GM12892 (cell line): ENCODE results near the gene KIAA0586.
"Not testable (repeated sequence)": the region's sequence is repeated elsewhere in the genome, so short reads cannot be mapped to it uniquely, and the experiment has no call there.

Experiments used
- DNase-seq: peaks from one replicate; pipeline ENCODE4 v3.0.0; 2011; ENCODE audit not compliant: insufficient read length
- FAIRE-seq: peaks from 2 replicates; lab custom pipeline; 2011; peaks lifted over from hg19 to GRCh38; lab: Jason Lieb, UNC
- POLR2A ChIP-seq: IDR thresholded peaks from 2 replicates; pipeline ENCODE4 v1.6.1; 2011; ENCODE audit warnings: low read depth, low read length, control low read depth
- POLR2AphosphoS5 ChIP-seq: IDR thresholded peaks from 2 replicates; pipeline ENCODE4 v1.6.1; 2011; ENCODE audit warnings: low read depth, low read length, control low read depth
- TAF1 ChIP-seq: IDR thresholded peaks from 2 replicates; pipeline ENCODE4 v1.6.1; 2011; ENCODE audit warnings: low read depth, mild to moderate bottlenecking, control low read depth, low read length, borderline replicate concordance

Gene KIAA0586

GRCh38 chr14:58415636-58416547 is 11.6 kb upstream of the KIAA0586 start:
- FAIRE-seq, result no peak
- TF ChIP-seq POLR2AphosphoS5 (no peak), TAF1 (no peak), POLR2A (no peak)
- no peak for DNase-seq

GRCh38 chr14:58416934-58417333 is 10.6 kb upstream of the KIAA0586 start:
- FAIRE-seq, DNase-seq: not testable (repeated sequence)

DNA sequence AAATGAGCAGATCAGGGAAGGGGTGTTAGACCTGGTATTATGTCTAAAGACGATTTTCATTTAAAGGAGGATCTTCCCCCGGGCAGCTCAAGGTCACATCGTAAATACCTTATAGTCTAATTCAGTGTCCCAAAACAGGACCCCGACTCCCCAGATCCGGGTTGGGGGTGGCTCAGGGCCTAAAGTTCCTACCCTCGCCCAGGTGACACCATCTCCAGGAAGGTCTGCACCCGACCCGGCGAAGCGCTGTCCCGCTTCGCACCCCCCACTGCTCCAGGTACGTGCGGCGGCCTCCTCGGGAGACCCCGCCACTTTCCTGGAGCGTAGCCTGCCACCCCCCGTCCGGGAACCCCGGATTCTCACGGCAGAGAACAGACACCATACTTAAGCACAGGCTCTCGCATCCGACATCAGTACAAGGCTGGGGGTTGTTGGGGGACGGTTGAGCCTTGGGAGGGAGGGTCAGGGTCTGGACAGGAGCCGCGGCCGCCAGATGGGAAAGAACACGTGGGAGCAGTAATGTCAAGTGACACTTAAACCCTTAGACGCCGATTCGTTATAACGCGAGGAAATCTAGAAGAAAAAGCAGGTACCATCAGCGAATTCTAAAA is 744 bp upstream of the KIAA0586 start:
- TF ChIP-seq POLR2AphosphoS5, result 0 out of 2 replicates have a peak, but pooled peaks have one; percentile 47
- TF ChIP-seq POLR2A, result peak; percentile 59; the same call in 1 of the 2 replicates
- peak; percentile 66 for TF ChIP-seq TAF1
- FAIRE-seq (peak; percentile 90), DNase-seq (peak; percentile 30)

DNA sequence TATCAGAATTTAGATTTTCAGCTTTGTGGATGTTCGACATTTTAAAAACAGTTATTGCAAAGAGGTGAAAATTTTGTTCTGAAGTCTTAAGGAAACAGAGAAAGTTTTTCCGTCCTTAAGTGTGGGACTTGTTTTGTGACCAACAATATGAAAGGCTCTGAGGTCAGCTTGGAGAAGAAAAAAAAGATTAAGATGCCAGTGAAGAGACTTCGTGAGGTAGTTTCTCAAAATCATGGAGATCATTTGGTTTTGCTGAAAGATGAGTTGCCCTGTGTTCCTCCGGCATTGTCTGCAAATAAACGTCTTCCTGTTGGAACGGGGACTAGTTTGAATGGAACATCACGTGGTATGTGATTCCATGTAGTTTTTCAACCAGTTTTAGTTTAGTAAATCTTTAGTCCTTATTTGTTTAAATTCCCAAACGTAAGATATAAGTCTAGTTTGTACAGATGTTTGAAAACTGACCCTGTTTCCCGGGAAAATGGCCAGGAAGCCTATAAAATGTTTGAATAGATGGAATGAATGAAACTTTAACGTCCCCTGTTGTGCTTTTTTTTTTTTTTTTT is 682 bp downstream of the KIAA0586 start:
- FAIRE-seq (peak; percentile 5), DNase-seq (no peak)
- TF ChIP-seq POLR2A (no peak), TAF1 (no peak), POLR2AphosphoS5 (no peak)

- no peak for DNase-seq
- TF ChIP-seq POLR2AphosphoS5 (no peak), TAF1 (no peak), POLR2A (no peak)
- no peak for FAIRE-seq
Measured at GRCh38 chr14:58430156-58430555, 2.6 kb downstream of the KIAA0586 start.

- TF ChIP-seq POLR2A (no peak), POLR2AphosphoS5 (no peak), TAF1 (no peak)
- FAIRE-seq (no peak), DNase-seq (no peak)
Measured at GRCh38 chr14:58439476-58439875, 12.0 kb downstream of the KIAA0586 start.

GRCh38 chr14:58444627-58445026 is 17.1 kb downstream of the KIAA0586 start:
- TF ChIP-seq POLR2A (no peak), POLR2AphosphoS5 (no peak), TAF1 (no peak)
- FAIRE-seq, result no peak
- no peak for DNase-seq

- no peak for DNase-seq
- FAIRE-seq, result peak; percentile 40
- TF ChIP-seq POLR2A, result no peak
- TF ChIP-seq TAF1, result no peak
- TF ChIP-seq POLR2AphosphoS5, result no peak
Measured at GRCh38 chr14:58455593-58456265, 28.2 kb downstream of the KIAA0586 start.

- TF ChIP-seq POLR2AphosphoS5 (no peak), TAF1 (no peak), POLR2A (no peak)
- FAIRE-seq (no peak), DNase-seq (no peak)
Measured at GRCh38 chr14:58460772-58461171, 33.3 kb downstream of the KIAA0586 start.

DNA sequence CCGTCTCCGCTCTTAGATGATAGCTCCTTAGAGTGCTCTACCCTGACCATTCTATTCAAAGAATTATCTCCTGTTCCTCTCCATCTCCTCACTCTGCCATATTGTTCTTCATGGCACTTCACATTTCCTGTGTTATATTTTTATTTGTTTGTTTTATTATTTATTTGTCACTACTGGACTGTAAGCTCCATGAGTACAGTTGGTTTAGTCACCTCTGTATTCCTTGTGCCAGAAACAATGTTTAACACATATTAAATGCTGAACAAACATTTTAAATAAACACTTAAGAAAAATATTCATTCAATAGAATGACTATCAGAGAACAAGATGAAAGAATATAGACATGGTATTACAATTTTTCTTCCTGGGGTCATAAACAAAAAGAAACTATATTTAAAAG is 35.6 kb downstream of the KIAA0586 start:
- DNase-seq (no peak), FAIRE-seq (no peak)

GRCh38 chr14:58464652-58465051 is 37.1 kb downstream of the KIAA0586 start:
- no peak for FAIRE-seq

More for the DNA sequence above, 35.6 kb downstream of the KIAA0586 start:
- no peak for TF ChIP-seq TAF1
- TF ChIP-seq POLR2AphosphoS5, result no peak
- no peak for TF ChIP-seq POLR2A

More at GRCh38 chr14:58464652-58465051, 37.1 kb downstream of the KIAA0586 start:
- no peak for DNase-seq
- TF ChIP-seq POLR2A, result no peak
- TF ChIP-seq POLR2AphosphoS5, result no peak
- no peak for TF ChIP-seq TAF1
